HCT116 (cell line): Measurements from ENCODE around the gene DYNC2LI1. TPM values are rescaled to one million over a fixed set of nuclear protein-coding genes. Genes with fewer than 3 reads are reported as not detected.

Source experiments
- ATAC-seq: fragments of 200-7000 bp; cut with Tn5 transposase; 2 replicates; pipeline ENCODE4 v1.9.1; 2020; ENCODE audit warnings: mild to moderate bottlenecking, moderate library complexity
- BruUV-seq: library from RNA; stranded (reverse); fragments of 400-500 nt; replicated peaks from 2 replicates; lab custom pipeline; 2021; lab: Mats Ljungman, UMichigan
- CTCF ChIA-PET: fragments of 300-600 bp; sonication (Branson Sonifier 250); formaldehyde crosslinking; loops from one replicate; lab custom pipeline; 2021; ENCODE audit warnings: antibody characterized with exemption; lab: Charles Lee
- POLR2A ChIA-PET: fragments of 300-600, 350-600 bp; sonication (Branson Sonifier 250); formaldehyde crosslinking; loops from one replicate; lab custom pipeline; 2021; ENCODE audit warnings: antibody characterized with exemption; lab: Charles Lee
- RAD21 ChIA-PET, 2 experiments: fragments of 300-600 bp; sonication (Branson Sonifier 250); formaldehyde crosslinking; loops; one replicate each; lab custom pipeline; 2023; ENCODE audit warnings: low total read pairs in 2 of 2; ENCODE audit not compliant: uncharacterized antibody in 2 of 2, unreplicated experiment in 2 of 2, low non-redundant PET in 1 of 2; lab: Charles Lee
- DNase-seq: peaks from one replicate; pipeline ENCODE4 v3.0.0-alpha.2; 2010; ENCODE audit warnings: low read depth, low spot score
- H2AFZ ChIP-seq: fragments of 200-600 bp; shearing (Covaris generic), sonication (generic); 2 replicates; pipeline ENCODE4 v1.6.1; 2017; ENCODE audit warnings: low read depth, mixed run types, mixed read lengths, antibody characterized with exemption, low read length; ENCODE audit not compliant: poor library complexity, severe bottlenecking
- H3K27ac ChIP-seq: 2 replicates; pipeline ENCODE4 v1.5.1; 2012; ENCODE audit warnings: low read depth, low read length
- H3K27me3 ChIP-seq: fragments of 200-600 bp; sonication (generic); 2 replicates; pipeline ENCODE4 v1.6.1; 2016; ENCODE audit warnings: mixed run types, low read length, mixed read lengths; ENCODE audit not compliant: insufficient read depth
- H3K36me3 ChIP-seq, 2 experiments: fragments of 200-500 bp in 1 of 2; fragments of 200-600 bp in 1 of 2; sonication (Bioruptor generic) in 1 of 2; sonication (generic) in 1 of 2; 2 replicates each; pipeline versions ENCODE4 v1.5.1 to v1.6.1; 2014 to 2016; ENCODE audit warnings: low read length in 2 of 2, inconsistent platforms in 1 of 2, mixed read lengths in 1 of 2, mixed run types in 1 of 2; ENCODE audit not compliant: insufficient read depth in 2 of 2, control insufficient read depth in 1 of 2
- H3K4me1 ChIP-seq, 2 experiments: fragments of 200-600 bp in 1 of 2; sonication (generic) in 1 of 2; 2 replicates each; pipeline versions ENCODE4 v1.5.1 to v1.6.1; 2012 to 2017; ENCODE audit warnings: low read length in 2 of 2, inconsistent platforms in 1 of 2, mild to moderate bottlenecking in 1 of 2, mixed read lengths in 1 of 2, mixed run types in 1 of 2, moderate library complexity in 1 of 2; ENCODE audit not compliant: insufficient read depth in 2 of 2, control insufficient read depth in 1 of 2
- H3K4me2 ChIP-seq: fragments of 200-600 bp; sonication (generic); 2 replicates; pipeline ENCODE4 v1.6.1; 2017; ENCODE audit warnings: mixed run types, low read length, mixed read lengths
- H3K4me3 ChIP-seq, 2 experiments: fragments of 200-600 bp in 1 of 2; sonication (generic) in 1 of 2; replicated peaks in 1 of 2; 2 replicates each; pipeline ENCODE4 v1.5.1; 2011 to 2016; ENCODE audit warnings: low read length in 2 of 2, control low read depth in 1 of 2, low read depth in 1 of 2, mild to moderate bottlenecking in 1 of 2, mixed read lengths in 1 of 2, mixed run types in 1 of 2
- H3K79me2 ChIP-seq: fragments of 200-600 bp; sonication (generic); 2 replicates; pipeline ENCODE4 v1.6.1; 2017; ENCODE audit warnings: mild to moderate bottlenecking, mixed run types, low read length, moderate library complexity, mixed read lengths; ENCODE audit not compliant: insufficient read depth
- H3K9ac ChIP-seq: fragments of 200-600 bp; sonication (generic); 2 replicates; pipeline ENCODE4 v1.6.1; 2016; ENCODE audit warnings: low read length, mixed read lengths
- H3K9me2 ChIP-seq: fragments of 200-600 bp; sonication (generic), shearing (Covaris generic); 2 replicates; pipeline ENCODE4 v1.6.1; 2017; ENCODE audit warnings: mixed run types, mild to moderate bottlenecking, moderate library complexity; ENCODE audit not compliant: insufficient read depth
- H3K9me3 ChIP-seq, 2 experiments: fragments of 200-500 bp in 1 of 2; fragments of 200-600 bp in 1 of 2; sonication (Bioruptor generic) in 1 of 2; sonication (generic) in 1 of 2; 2 replicates each; pipeline ENCODE4 v1.6.1; 2014 to 2017; ENCODE audit warnings: low read length in 2 of 2, mixed read lengths in 2 of 2, inconsistent platforms in 1 of 2, low read depth in 1 of 2, mild to moderate bottlenecking in 1 of 2, mixed run types in 1 of 2, moderate library complexity in 1 of 2; ENCODE audit not compliant: control insufficient read depth in 1 of 2, insufficient read depth in 1 of 2
- H4K20me1 ChIP-seq: fragments of 200-600 bp; sonication (generic), shearing (Covaris generic); 2 replicates; pipeline ENCODE4 v1.6.1; 2017; ENCODE audit warnings: mixed run types, mild to moderate bottlenecking, moderate library complexity; ENCODE audit not compliant: insufficient read depth
- EZH2 ChIP-seq: fragments of 200-600 bp; sonication (generic); IDR thresholded peaks from 2 replicates; pipeline ENCODE4 v1.6.1; 2017; ENCODE audit warnings: antibody characterized with exemption, mixed run types
- JUND ChIP-seq: IDR thresholded peaks from 2 replicates; pipeline ENCODE4 v1.6.1; 2012
- MAX ChIP-seq: IDR thresholded peaks from 2 replicates; pipeline ENCODE4 v1.6.1; 2012
- TCF7L2 ChIP-seq: IDR thresholded peaks from 2 replicates; pipeline ENCODE4 v1.7.0; 2011; ENCODE audit warnings: borderline replicate concordance, inconsistent platforms; ENCODE audit not compliant: insufficient read depth, insufficient read length; ENCODE audit errors: extremely low read depth
- YY1 ChIP-seq: IDR thresholded peaks from 2 replicates; pipeline ENCODE4 v1.6.1; 2011; ENCODE audit warnings: low read length, low read depth, moderate library complexity, mild to moderate bottlenecking; ENCODE audit not compliant: insufficient replicate concordance; ENCODE audit errors: extremely low read depth
- ZBTB33 ChIP-seq: IDR thresholded peaks from 2 replicates; pipeline ENCODE4 v1.6.1; 2011; ENCODE audit warnings: mild to moderate bottlenecking, low read length, moderate library complexity; ENCODE audit not compliant: insufficient replicate concordance; ENCODE audit errors: extremely low read depth
- intact Hi-C: fragments of 100-400 bp; cut with micrococcal nuclease; formaldehyde crosslinking; loops from 2 replicates; pipeline ENCODE4 v1.10.0; 2022
- total RNA-seq: library from RNA; stranded (reverse); gene quantifications from one replicate; pipeline ENCODE4 v1.2.1, GENCODE V29; 2021; ENCODE audit not compliant: unreplicated experiment

Gene DYNC2LI1
- total RNA-seq, 1 experiment from 2014 or later, result 16.7 TPM

- TF ChIP-seq YY1, result no peak
Observed at GRCh38 chr2:43736637-43737036, 37.2 kb upstream of the DYNC2LI1 start (continued).

GRCh38 chr2:43737097-43737854 lies 36.6 kb upstream of the DYNC2LI1 start:
- TF ChIP-seq JUND, result no peak
- TF ChIP-seq EZH2, result no peak
- TF ChIP-seq MAX, result 0 out of 2 replicates have a peak, but pooled peaks have one; percentile 15
- no peak for TF ChIP-seq TCF7L2
- no peak for TF ChIP-seq YY1
- TF ChIP-seq ZBTB33, result no peak
- peak; percentile 18 for DNase-seq
- H2AFZ ChIP-seq, result no peak overlapping the region
- RAD21 ChIA-PET, result no interaction called here
- H3K9me2 ChIP-seq, result no peaks in the 10 kb centered on the region
- ATAC-seq, result peak; percentile 78
- H3K9me3 ChIP-seq, result no peaks in the 10 kb centered on the region
- H4K20me1 ChIP-seq, result no peaks in the 10 kb centered on the region
- CTCF ChIA-PET, result no interaction called here
- intact Hi-C loops, result no loop called here
- no peak overlapping the region for H3K9ac ChIP-seq
- BruUV-seq, result no TSS peak
- H3K4me3 ChIP-seq, result no peak overlapping the region
- H3K27me3 ChIP-seq, result no peaks in the 10 kb centered on the region
- H3K36me3 ChIP-seq, result no peaks in the 10 kb centered on the region
- no peaks in the 10 kb centered on the region for H3K79me2 ChIP-seq
- H3K4me2 ChIP-seq, result peak overlapping the region; percentile 52
- H3K4me1 ChIP-seq, result peaks cover 2 to 12% of the 10 kb centered on the region in 2 experiments; a peak in 3 of 4 replicates
- no peak overlapping the region for H3K27ac ChIP-seq
- POLR2A ChIA-PET, result no interaction called here
